ENCODE measurements around the gene MOCS3.

- no peak for TF ChIP-seq EZH2 (IDR thresholded peaks at IDR 0.05; ENCODE audit: low read length, unreplicated experiment)
- TF ChIP-seq, protein P1, sequence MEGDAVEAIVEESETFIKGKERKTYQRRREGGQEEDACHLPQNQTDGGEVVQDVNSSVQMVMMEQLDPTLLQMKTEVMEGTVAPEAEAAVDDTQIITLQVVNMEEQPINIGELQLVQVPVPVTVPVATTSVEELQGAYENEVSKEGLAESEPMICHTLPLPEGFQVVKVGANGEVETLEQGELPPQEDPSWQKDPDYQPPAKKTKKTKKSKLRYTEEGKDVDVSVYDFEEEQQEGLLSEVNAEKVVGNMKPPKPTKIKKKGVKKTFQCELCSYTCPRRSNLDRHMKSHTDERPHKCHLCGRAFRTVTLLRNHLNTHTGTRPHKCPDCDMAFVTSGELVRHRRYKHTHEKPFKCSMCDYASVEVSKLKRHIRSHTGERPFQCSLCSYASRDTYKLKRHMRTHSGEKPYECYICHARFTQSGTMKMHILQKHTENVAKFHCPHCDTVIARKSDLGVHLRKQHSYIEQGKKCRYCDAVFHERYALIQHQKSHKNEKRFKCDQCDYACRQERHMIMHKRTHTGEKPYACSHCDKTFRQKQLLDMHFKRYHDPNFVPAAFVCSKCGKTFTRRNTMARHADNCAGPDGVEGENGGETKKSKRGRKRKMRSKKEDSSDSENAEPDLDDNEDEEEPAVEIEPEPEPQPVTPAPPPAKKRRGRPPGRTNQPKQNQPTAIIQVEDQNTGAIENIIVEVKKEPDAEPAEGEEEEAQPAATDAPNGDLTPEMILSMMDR (conservative IDR thresholded peaks at IDR 0.05; ENCODE audit: low read depth, low read length): no peak
Measured at GRCh38 chr20:50953821-50954220, 4.8 kb upstream of the MOCS3 start.
